HG03469 (cell line): ENCODE results near the gene WDR77.
A peak's percentile ranks its signal among the peaks of the same experiment; 100 is the strongest.

Experiments used
- ATAC-seq: cut with Tn5 transposase; IDR thresholded peaks from one replicate; pipeline ENCODE4 v1.9.1; 2021; ENCODE audit warnings: mild to moderate bottlenecking, moderate library complexity, moderate number of reproducible peaks; ENCODE audit not compliant: unreplicated experiment

The WDR77 gene

DNA sequence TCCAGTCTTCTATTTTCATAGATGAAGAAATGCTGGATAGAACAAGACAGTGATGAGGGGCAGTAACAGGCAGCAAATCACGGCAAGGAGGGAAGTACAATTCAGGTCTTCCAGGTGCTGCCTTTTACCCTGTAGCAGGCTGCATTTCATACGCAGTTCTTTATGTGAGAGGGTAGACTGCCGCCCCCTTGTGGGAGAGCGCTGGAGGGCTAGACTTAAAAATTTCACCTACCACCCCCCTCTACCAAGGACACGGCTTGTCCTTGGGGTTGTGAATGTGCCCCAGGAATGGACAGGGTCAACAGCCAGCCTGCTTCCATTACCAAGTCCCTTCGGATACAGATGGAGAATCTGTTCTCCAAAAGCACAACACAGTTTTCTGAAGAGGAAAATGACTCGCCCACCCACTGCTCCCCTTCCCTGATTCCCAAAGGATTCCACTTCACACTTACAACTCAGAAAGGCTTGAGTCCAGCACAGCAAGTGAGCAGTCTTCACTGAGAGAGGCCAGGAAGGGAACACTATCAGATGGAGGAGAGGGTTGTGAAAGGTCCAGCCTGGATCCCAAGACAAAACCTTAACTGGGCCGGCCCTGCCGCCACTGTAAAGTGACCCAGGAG is 7.4 kb downstream of the WDR77 start:
- ATAC-seq: no peak

DNA sequence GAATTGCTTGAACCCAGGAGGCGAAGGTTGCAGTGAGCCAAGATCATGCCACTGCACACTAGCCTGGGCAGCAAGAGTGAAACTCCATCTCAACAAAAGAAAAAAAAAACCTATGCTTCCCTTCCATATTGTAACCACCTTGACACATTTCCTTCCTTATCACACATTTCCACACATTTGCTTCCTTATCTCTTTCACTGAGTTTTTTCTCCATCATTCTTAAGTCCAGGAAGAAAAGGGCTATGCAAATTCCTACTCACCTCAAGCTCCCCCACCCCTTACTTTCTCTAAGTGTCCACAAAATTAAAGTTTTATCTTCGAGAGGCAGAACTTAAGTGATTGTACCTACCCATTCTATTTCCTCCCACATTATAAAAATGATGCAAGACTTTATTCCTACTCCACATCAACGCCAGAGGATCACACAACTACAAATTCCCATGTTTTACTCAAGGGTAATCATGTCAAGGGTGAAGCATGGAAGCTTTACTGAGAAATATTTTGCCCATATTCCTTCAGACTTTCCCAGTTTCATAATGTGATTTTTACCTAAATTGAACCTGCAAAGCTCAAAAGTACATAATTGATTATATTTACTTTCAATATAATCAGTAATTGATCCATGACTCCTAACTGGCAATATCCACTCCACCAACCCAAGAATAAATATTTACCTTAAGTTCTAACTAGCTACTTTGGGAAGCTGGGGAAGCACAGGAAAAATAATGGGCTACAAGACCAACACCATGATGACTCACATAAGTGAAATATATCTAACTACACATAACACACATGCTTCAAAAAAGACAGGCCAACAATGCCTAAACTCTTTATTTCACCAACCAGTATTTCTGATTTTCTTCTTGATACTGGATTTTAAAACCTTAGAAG is 9.3 kb downstream of the WDR77 start:
- no peak for ATAC-seq

DNA sequence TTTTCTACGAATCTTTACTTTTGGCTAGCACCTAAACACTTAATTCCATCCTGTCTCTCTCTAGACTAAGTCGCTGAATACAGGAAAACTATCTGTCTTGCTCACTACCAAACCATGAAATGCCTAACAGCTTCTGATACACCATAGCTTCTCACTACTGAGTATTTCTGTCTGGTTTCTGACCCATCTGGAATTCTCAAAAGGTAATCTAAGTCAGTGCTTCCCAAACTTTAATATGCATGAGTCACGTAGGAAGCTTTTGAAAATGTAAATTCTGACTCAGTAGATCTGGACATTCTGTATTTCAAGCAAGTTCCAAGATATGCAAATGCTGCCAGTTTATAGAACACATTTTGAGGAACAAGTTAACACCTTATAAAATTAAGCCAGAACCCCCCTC is 12.3 kb downstream of the WDR77 start:
- no peak for ATAC-seq

DNA sequence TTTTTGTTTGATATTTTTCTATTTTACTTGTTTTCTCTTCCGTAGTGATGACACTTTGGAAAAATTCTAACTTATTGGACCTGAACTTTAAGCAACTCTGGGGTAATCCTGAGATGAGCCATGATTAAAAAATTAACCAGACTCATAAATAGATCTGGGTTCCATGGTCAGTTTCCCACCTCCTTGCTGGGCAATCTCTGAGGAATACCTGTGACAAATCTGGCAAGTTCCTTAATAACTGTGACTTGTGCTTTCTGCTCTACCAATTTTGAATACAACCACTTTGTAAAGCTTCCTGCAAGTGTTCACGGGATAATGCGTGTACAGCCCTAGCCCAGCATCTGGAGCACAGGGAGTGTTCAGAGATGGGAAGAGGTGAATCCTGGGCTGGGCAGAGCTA is 24.8 kb downstream of the WDR77 start:
- no peak for ATAC-seq

DNA sequence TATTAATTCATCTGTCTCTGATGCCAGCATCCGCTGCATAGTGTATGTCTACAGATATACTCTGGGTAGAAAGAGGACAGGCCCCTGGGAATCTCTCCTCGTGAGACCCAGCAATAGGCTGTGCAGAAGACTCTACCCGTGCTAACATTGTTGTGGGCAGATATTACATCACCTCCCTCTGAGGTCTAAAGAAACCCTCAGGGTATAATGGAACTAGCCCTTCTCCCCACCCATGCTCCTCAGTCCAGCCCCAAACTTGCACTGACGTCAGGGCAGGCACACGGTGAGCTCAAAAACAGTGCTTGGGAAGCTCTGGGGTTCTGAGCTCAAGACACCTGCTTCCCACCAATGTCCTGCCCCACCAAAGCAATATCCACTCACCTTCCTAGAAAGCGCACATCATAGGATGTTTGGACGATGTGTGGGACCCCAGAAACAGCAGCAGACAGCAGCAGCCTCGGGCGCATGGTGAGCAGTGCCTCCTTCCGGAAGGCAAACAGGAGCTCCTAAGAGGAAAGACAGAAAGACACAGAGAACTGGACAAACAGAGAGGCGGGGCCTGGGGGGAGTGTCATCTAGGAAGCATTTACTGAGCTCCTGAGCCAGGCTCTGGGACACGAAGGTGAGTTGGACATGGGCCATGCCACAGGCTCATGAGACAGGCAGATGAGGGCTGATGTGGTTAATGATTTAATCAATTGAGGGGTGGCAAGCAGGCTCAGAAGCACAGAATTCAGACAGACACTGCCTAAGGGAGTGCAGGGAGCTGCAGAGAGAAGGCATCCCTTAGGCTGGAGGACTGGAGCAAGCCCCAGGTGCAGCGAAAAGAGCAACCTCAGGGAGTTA is 26.3 kb downstream of the WDR77 start:
- ATAC-seq: no peak

DNA sequence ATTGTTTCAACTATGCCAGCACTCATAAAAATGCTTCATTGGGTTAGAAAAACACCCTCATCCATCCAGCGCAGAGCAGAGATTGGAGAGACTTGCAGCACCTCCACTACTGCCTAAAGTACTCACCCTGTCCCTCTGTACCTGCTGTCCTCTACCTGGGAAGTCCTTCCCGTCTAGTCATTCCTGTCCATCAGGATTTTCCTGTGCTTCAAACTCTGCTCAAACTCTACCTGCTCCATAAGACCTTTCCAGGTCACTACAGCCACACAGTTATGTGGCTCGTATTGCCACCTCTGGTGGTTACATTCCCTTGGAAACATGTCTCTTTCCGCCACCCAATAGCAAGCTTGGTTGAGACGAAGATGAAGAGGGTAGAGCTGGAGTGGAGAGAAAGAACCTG is 28.7 kb downstream of the WDR77 start:
- ATAC-seq: no peak

DNA sequence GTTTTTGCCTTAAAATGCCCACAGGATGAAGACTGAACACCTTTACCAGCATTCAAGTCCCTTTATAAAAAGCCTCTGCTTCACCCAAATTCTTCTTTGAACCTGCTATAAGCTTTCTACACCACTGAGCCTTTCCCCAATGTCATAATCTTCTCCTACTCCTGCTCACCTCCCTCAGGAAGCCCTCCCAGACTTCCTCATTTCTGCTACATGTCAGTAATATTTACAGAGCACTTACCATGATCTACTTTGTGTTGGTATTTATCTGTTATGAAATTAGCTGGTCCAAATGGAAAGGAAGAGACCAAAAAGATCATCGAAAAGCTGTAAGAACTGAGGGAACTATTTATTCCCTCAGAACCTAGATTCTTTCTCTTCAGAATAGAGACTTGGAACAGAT is 30.0 kb downstream of the WDR77 start:
- ATAC-seq: no peak

DNA sequence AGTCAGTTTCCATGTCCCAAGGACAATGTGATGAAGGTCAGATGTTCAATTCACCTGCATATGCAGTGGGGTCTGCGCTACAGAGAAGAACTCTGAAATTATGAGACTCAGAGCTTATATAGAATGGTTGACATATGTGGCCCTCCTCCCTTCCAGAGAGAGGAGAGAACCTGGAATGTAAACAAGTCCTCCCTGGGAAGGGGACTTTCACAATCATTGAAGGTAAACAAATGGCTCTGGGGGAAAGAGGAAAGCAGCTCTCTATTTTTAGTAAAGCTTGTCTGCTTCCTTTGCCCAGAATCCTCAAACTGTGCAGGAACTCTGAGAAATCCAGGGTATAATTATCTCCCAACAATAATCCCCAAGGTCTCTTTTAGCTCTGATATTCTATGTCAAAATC is 31.3 kb downstream of the WDR77 start:
- no peak for ATAC-seq

DNA sequence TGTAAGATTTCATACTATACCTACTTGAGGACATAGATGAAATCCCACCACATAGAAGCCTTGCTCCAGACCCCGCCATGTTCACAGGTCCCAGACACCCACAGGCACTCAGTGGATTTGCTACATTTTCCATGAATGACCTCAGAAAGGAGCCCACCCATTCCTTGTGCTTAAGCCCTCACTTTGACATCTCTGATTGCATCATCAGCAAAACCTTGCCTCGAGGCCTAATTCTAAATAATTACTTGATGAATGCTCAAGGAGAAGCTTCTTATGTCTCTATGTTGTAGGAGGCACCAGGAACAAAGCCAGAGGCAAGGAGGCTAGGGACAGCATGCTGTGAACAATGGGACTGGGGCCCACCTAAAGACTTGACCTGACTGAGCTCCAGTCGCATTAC is 33.6 kb downstream of the WDR77 start:
- ATAC-seq: no peak

DNA sequence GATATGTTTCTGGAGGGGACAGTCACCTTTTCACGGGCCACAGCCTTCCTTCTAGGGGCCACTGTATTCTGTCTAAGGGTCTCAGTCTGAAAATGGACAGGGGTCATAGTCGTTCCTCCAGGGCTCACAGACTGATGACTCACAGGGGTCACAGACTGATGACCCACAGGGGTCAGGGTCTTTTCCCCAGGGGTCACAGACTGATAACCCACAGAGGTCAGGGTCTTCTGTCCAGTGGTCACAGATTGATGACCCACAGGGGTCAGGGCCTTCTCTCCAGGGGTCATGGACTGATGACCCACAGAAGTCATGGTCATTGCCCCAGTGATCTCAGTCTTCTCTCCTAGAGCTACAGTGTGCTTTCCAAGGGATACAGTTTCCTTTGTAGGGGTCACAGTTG is 34.3 kb downstream of the WDR77 start:
- ATAC-seq: no peak

DNA sequence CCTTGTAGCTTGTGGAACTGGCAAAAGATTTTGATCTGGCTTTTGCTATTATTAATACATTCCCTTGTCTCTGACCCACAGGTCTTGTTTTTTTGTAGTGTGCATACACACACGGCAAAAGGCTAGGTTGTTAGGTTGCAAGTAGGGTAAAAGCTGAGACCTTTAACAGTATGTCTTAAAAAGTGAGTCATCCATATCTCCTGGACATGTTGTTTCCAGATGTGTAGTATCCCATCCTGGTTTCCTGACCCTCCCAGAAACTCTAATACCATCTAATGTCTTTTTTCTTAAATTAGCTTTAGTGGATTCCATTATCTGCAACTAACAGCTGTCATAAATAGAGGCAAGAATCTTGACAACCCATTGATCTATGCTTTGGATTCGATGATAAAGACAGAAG is 36.2 kb downstream of the WDR77 start:
- ATAC-seq: no peak

DNA sequence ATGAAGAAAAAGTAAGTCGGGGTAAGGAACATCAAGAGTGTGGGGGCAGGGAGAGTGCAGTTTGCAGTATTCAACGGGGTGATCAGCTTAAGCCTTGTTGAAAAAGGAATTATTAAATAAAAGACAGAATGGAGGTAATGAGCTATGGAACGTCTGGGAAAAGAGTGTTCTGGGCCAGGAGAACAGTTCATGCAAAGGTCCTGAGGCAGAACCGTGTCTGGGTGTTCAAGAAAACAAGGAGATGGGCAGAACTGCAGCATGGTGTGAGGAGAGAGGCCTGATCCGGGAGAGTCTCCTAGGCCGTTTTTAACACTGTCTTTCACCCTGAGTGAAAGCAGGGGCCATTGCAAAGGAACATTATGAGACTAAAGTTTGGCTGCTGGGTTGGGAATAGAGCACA is 41.8 kb downstream of the WDR77 start:
- ATAC-seq: no peak

DNA sequence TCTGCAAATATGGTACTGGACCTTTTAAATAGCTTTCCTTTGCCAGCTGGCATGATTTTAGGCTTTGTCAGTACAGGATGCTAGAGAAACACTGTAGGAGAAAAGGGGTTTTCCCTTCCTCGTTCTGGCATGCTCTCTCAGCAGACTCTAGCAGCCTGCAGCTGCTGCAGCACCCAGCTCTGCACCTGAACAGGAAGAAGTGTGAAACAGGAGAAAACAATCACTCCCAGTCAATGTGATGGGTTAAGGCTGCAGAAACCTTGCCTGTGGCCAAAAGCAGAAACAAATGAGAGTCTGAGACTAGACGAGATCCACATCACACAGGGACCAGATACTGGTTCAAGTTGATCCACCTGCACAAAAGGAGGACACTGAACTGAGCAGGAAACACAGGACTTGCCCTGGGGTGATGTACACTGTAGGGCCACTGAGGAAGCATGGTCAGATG is 42.7 kb downstream of the WDR77 start:
- peak; percentile 85 for ATAC-seq

DNA sequence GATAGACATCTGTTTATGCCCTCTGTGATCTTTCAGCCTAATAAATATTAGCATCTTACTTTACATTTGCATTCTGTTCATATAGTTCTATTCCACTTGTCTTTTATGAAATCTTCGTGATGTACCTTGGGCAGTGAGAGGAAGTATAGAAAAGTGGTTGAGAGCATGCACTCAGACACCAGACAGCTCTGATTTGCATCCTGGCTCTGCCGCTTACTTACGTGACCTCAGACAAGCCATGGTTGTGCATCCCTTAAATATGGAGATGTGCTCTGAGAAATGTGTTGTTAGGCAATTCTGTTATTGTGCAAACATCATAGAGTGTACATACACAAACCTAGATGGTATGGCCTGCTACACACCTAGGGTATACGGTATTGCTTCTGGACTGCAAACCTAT is 44.5 kb downstream of the WDR77 start:
- ATAC-seq: no peak

DNA sequence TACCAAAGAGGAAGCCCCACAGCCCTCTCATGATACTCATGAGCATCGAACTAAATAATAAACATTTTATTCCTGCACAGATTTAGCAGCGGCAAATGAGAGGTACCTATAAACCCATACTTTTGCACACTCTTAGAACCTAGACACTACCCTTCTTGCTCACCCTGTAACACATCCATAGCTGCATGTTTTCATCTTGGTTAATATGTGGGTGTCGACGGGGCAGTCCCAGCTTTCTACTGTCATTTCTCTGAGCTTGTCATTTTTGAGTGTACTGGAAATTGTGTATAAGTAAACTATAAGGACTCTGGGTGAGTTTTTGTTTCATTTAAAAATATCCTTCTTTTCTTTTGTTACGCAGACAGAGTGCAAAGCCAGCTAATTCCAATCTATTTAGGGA is 47.0 kb downstream of the WDR77 start:
- ATAC-seq: no peak

DNA sequence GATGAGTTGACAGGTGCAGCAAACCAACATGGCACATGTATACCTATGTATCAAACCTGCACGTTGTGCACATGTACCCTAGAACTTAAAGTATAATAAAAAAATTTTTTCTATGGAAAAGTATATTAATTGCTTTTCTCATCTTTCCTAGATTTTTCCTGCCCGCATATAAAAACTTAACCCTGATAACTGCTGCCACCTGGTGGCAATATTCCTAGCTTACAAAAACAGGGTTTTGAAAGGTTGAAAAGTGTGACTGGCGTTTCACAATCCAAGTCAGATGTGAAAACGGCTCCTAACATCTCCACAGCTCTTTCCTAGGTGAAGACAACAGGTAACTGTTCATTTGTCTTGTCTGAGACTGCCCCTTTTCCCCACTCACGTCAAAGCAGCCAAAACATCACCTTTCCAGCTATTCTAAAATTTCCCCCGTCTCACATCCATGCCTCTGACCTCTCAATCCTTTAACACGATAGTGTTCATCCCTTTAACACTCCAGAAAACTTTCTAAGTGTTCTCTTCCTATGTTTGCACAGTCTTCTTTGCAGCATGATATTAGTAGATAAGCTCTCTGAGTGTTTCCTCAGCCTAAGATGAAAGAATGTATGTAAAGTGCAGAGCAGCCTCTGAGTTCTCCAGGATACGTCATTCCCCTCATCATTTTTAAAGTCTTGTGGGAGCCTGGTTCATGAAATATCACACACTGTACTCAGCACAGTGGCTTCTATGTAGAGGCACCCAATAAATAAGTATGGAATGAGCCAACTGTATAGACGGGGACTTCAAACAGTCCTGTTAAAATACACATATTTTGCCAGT is 49.1 kb downstream of the WDR77 start:
- ATAC-seq: no peak

DNA sequence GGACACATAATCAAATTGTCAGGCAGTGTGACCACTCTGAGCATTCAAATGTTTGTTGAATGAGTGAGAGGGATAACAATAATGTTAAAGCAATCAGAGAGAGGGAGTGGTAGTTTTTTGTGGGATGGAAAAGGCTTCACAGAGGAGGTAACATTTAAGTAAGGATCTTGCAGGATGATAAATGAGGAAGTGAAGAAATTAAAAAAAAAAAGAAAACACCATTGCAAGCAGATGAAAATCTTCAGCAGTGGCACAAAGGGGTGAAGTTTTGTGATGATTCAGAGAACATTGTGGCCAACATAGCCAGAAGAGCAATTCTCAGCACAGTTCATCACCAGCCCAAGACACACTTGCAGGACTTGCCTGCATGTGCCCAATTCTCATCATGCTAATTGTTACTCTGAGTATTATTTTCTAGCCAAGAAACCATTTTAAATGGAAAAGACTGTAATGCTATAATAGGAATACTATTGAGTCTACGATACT is 56.6 kb downstream of the WDR77 start:
- no peak for ATAC-seq

DNA sequence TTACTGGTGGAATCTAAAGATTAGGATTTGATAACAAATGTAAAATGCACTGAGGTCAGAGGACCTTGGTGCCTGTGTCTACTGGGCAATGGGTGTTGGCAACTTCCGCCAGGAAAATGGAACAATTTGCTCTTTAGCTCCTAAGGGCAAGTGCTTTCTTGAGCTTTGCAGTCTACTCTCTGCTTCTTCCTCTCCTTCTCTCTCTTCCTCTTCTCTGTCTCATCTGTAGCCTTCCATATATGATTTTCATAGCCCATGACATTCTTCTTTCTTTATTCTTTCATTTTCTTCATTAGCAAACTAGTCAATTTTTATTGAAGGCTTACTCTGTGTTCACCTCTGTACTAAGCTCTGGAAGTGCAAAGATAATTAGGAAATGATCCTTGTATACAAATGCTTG is 57.0 kb downstream of the WDR77 start:
- no peak for ATAC-seq
